DMS153 treated with DMSO at 0.1 percent for 48 hours (cell line): ENCODE measurements around the gene CGB7.
"Not testable (repeated sequence)": the region's sequence is repeated elsewhere in the genome, so short reads cannot be mapped to it uniquely, and the experiment has no call there.

ENCODE experiments used
- DNase-seq: peaks from one replicate; lab custom pipeline; 2025; ENCODE audit not compliant: unreplicated experiment; lab: John Stamatoyannopoulos, UW

CGB7 gene

DNA sequence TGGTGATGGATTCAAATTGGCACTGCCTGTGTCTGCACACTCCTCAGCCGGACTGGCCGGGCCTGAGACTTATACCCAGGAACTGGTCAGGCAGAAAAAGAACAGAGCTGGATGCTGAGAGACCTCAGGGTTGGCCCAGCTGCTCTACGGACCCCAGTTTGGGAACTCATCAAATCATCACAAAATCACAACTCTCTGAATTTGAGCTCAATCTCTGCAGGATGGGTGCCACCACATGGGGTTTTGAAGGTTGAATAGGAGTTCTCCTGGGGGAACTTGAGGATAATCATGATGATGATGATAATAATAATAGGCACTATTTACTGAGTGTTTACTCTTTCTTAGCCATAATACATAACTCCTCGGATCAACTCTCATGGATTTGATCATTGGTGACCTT, 14.9 kb downstream of the CGB7 start:
- not testable (repeated sequence) for DNase-seq

DNA sequence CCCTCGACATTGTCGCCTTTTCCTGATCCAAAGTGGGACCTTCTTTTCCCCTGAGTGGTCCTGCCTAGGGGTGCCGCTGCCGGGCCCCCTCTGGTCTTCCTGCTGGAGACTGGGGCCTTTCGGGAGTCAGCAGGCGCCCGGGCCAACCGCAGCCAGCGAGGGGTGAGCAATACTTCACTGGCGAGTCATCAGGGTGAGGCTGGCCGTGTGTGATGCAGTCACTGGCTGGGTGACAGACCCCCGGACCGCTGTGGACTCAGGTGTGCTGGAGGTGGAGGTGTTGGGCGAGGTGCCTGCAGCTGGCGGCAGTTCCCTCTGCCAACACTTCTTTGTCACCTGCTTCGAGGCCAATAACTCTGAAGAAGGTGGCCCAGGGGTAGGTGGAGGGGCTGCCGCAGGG, 15.4 kb downstream of the CGB7 start:
- DNase-seq: no peak

DNA sequence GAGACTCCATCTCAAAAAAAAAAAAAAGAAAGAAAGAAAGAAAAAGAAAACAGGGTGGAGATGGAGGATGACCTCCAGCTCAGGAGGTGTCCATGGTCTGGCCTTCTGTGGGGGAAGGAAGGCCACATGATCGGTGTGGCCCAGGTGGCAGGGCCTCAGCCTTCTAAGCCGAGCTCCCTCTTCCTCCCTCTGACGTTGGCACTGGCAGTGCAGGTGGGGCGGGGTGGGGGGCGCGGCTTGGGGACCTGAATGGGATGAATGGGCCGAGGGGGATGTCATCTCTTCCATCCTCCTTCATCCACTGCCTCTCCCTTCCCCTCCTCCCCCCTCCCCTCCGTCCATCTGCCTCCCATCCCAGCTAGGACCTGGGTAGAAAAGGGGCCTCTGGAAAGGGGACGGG, 17.8 kb downstream of the CGB7 start:
- DNase-seq: not testable (repeated sequence)

DNA sequence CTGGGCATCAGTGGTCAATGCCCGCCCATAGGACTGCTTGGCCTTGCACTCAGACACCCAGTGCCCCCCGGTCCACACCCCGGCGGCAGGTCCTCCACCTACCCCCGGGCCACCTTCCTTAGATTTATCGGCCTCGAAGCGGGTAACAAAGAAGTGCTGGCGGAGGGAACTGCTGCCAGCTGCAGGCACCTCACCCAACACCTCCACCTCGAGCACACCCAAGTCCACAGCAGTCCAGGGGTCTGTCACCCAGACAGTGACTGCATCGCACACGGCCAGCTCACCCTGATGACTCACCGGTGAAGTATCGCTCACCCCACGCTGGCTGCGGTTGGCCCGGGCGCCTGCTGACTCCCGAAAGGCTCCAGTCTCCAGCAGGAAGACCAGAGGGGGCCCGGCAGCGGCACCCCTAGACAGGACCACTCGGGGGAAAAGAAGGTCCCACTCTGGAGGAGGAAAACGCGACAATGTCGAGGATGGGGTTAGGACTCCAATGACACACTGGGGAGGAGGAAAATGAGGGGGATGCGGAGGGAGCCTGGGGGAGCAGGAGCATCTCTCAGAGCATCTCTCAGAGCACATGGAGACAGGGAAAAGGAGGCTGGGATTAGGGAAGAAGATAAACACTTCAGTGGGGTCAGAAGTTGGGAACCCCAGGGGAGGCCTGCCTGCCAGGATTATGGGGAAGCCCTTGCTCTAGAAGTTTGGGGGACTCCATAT, 18.8 kb downstream of the CGB7 start:
- not testable (repeated sequence) for DNase-seq

DNA sequence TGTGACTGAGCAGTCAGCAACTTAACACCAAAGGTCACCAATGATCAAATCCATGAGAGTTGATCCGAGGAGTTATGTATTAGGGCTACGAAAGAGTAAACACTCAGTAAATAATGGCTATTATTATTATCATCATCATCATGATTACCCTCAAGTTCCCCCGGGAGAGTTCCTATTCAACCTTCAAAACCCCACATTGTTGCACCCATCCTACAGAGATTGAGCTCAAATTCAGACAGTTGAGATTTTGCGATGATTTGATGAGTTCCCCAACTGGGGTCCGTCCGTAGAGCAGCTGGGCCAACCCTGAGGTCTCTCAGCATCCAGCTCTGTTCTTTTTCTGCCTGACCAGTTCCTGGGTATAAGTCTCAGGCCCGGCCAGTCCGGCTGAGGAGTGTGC, 19.4 kb downstream of the CGB7 start:
- DNase-seq: not testable (repeated sequence)

DNA sequence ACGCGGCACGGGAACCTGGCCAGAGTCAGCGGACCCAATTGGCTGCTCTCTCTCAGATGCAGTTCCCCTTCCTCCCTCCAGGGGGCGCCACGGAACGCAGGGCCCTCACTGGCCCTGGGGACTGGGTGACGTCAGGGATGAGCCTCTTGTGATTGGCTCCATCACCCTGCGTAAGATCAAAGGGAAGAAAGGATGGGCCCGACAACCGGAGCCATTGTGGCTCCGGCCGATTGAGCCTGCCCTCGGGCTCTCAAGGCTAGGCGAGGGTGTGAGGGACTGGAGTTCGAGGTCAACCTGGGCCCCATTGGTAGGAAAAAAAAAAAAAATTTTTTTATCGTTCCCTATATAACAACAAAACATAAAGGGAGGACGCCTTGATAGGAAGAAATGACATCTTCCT, 20.7 kb downstream of the CGB7 start, which contains the start of gene CGB1:
Gene CGB1, minus strand, starts transcription at position 81 of the 400 bp plus-strand sequence. CDS start 184 bp downstream, outside the sequence.
- DNase-seq: not testable (repeated sequence)

DNA sequence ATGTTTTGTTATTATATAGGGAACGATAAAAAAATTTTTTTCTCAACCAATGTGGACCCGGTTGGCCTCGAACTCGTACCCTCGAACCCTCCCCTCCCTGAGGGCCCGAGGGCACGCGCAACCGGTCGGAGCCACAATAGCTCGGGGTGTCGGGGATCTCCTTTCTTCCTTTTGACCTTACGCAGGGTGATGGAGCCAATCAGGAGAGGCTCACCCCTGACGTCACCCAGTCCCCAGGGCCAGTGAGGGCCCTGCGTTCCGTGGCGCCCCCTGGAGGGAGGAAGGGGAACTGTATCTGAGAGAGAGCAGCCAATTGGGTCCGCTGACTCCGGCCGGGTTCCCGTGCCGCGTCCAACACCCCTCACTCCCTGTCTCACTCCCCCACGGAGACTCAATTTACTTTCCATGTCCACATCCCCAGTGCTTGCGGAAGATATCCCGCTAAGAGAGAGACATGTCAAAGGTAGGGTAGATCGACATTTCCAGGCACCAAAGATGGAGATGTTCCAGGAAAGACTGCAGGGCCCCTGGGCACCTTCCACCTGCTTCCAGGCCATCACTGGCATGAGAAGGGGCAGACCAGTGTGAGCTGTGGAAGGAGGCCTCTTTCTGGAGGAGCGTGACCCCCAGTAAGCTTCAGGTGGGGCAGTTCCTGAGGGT, 25.8 kb downstream of the CGB7 start, which contains the start of gene CGB2:
Gene CGB2, plus strand, starts transcription at position 249 of the 660 bp plus-strand sequence. Its CDS starts 206 bp downstream, at position 455.
- not testable (repeated sequence) for DNase-seq

DNA sequence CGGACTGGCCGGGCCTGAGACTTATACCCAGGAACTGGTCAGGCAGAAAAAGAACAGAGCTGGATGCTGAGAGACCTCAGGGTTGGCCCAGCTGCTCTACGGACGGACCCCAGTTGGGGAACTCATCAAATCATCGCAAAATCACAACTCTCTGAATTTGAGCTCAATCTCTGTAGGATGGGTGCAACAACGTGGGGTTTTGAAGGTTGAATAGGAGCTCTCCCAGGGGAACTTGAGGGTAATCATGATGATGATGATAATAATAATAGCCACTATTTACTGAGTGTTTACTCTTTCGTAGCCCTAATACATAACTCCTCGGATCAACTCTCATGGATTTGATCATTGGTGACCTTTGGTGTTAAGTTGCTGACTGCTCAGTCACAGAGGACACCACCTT, 27.2 kb downstream of the CGB7 start:
- not testable (repeated sequence) for DNase-seq

DNA sequence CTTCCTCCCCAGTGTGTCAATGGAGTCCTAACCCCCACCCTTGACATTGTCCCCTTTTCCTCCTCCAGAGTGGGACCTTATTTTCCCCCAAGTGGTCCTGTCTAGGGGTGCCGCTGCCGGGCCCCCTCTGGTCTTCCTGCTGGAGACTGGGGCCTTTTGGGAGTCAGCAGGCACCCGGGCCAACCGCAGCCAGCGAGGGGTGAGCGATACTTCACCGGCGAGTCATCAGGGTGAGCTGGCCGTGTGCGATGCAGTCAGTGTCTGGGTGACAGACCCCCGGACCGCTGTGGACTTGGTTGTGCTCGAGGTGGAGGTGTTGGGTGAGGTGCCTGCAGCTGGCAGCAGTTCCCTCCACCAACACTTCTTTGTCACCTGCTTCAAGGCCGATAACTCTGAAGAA, 27.8 kb downstream of the CGB7 start:
- DNase-seq: not testable (repeated sequence)

DNA sequence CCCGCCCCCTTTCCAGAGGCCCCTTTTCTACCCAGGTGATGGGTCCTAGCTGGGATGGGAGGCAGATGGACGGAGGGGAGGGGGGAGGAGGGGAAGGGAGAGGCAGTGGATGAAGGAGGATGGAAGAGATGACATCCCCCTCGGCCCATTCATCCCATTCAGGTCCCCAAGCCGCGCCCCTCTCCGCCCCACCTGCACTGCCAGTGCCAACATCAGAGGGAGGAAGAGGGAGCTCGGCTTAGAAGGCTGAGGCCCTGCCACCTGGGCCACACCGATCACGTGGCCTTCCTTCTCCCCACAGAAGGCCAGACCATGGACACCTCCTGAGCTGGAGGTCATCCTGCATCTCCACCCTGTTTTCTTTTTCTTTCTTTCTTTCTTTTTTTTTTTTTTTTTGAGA, 28.9 kb downstream of the CGB7 start:
- DNase-seq: not testable (repeated sequence)

DNA sequence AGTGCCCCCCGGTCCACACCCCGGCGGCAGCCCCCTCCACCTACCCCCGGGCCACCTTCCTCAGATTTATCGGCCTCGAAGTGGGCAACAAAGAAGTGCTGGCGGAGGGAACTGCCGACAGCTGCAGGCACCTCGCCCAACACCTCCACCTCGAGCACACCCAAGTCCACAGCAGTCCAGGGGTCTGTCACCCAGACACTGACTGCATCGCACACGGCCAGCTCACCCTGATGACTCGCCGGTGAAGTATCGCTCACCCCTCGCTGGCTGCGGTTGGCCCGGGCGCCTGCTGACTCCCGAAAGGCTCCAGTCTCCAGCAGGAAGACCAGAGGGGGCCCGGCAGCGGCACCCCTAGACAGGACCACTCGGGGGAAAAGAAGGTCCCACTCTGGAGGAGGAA, 31.9 kb downstream of the CGB7 start:
- DNase-seq: not testable (repeated sequence)

DNA sequence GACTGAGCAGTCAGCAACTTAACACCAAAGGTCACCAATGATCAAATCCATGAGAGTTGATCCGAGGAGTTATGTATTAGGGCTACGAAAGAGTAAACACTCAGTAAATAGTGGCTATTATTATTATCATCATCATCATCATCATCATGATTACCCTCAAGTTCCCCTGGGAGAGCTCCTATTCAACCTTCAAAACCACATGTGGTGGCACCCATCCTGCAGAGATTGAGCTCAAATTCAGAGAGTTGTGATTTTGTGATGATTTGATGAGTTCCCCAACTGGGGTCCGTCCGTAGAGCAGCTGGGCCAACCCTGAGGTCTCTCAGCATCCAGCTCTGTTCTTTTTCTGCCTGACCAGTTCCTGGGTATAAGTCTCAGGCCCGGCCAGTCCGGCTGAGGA, 32.5 kb downstream of the CGB7 start:
- DNase-seq: not testable (repeated sequence)

DNA sequence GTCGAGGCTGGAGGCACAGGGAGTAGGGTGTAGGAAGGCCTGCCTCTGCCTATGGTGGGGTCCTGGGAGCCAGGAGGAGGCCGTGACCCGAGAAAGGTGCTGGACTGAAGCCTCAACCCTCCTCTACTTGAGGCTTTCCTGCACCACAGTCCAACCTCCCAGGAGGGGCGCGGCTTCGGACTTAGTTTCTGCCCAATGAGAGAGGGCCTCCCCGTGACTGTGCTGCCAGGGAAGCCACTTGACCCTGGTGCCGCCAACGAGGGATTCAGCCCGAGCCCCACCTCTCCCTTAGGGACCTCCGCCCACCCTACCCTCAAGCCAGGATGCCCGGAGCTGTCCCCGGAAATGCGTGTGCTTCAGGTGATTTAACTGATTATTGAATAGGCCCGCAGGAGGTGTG, 33.3 kb downstream of the CGB7 start, which contains the start of gene CGB3:
Gene CGB3, minus strand, starts transcription at position 101 of the 400 bp plus-strand sequence. CDS start 362 bp downstream, outside the sequence.
- DNase-seq: not testable (repeated sequence)

DNA sequence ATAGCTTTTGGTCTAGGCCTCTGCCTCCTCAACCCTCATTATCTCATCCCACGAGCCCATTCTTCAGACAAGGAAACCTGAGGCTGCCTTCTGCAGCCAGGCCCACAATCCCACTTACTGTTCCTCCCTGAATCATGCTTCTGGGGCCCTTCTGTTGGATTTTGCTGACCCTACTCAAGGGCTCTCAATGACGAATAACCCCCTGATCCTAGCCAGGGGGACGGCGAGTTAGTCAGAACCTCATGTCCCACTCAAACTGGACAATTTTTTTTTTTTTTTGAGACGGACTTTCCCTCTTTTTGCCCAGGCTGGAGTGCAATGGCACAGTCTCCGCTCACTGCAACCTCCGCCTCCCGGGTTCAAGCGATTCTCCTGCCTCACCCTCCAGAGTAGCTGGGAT, 35.4 kb downstream of the CGB7 start:
- DNase-seq: no peak

DNA sequence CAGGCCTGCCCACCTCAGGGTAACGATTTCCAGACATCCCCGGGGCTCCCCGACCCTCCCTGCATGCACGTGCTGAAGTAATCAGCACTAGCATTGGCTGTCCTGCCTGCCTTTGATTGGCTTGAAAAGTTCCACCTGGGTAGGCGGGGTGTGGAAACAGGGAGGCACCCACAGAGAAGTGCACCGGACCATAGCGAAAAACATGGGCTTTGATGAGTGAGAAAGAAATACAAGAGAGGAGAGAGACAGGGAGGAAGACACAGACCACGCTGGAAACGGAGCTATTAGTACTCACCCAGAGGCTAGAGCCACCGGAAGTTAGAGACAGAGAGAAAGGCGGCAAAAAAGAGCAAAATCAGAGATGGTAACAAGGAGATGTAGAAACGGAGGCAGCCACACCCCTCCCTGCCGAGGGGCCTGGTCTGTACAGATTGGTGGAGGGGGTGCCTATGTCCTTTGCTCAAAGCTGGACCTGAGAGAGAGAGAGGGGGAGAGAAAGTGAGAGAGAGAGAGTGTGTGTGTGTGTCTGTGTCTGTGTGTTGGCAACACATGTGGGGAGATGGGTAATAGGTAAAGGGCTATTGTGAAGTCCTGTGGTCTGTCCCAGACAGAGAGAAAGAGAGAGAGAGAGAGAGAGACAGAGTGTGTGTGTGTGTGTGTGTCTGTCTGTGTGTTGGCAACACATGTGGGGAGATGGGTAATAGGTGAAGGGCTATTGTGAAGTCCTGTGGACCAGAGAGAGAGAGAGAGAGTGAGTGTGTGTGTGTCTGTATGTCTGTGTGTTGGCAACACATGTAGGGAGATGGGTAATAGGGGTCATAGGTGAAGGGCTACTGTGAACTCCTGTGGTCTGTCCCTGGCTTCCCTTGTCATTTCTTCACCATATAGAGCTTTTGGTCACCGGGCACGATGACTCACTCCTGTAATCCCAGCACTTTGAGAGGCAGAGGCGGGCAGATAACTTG, 36.3 kb downstream of the CGB7 start:
- no peak for DNase-seq

DNA sequence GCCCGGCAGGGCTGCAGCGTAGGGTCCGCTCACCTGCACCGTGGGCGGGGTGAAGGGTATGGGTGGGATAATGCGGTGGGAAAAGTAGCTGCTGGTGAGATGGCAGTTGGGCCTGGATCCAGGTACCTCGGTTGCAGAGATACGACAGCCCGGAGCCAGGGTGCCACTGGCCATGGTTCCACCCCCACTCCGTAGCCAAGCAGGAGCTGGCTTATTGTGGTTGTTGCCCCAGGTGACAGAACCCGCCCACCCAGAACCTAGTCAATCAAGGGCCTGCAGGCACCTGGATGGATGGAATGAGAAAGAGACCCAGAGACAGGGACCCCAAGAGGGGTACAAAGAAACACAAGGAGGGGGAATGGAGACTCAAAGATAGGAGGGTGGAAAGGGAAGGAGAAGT, 37.2 kb downstream of the CGB7 start:
- DNase-seq: no peak

DNA sequence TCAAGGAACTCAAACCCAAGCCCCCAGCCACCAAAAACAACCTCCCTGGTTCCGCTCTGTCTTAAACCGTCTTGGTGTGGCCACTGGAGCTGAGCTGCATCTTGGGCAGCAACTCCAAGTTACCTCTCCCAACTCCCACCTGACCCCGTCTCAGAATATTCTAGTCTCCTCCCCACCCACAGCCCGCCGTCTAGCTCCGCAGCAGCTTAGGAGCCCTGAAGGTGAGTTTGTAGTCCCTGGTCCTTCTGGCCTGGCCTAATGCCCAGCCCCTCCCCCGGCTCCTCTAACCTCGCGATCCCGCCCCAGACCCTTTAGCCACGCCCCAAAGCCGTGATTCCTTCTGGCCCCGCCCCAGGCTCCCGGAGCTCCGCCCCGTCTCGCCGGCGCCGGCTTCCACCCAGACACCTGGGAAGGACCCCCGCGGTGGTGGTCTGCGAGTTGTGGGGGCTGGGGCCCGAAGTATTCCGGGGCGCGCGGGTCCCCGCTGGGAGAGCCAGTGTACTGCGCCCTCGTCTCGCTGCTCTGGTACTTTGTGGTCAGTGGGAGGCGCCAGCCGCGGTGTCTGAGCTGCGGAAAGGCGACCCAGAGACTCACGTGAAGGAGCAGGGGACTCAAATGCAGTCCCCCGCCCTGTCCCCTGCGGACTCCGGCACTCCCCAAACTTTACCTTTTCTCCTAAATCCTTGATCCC, 38.2 kb downstream of the CGB7 start:
- DNase-seq: peak; percentile 42

DNA sequence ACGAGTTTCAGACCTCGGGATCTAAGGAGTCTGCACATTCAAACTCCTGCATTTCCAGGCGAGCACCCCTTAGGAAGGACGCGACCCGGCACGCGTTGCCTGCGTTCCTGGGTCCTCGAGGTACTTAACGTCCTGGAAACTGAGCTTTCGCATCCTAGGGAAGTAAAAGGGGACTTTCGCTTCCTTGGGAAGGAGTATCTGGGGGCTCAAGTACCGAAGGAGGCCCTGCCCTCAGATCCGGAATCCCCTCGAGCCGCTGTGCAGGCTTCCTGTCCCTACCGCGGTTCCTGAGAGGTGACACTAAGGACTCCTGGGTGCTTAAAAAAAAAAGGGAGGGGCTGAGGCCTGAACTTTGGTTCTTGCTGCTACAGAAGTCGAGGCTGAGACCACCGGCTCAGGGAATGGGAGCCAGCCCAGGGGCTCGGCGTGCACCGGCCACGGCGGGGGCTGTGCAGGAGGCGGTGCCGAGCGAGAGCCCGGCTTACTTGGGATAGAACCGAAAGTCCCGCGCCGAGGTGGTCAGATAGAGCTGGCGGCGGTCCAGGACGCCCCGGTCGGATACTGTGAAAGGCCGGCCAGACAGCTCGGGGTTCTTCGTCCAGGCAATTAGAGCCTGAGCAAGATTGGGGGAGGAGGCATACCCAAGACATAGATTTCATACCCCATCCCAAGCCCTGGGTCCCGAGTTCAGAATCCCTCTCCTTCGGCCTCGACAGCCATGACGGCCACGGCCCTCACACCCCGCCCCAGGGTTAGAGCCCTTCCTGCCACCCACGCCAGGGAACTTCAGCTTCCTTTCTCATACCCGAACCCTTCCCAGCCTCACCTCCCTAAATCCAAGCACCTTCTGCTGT, 38.9 kb downstream of the CGB7 start:
- not testable (repeated sequence) for DNase-seq

DNA sequence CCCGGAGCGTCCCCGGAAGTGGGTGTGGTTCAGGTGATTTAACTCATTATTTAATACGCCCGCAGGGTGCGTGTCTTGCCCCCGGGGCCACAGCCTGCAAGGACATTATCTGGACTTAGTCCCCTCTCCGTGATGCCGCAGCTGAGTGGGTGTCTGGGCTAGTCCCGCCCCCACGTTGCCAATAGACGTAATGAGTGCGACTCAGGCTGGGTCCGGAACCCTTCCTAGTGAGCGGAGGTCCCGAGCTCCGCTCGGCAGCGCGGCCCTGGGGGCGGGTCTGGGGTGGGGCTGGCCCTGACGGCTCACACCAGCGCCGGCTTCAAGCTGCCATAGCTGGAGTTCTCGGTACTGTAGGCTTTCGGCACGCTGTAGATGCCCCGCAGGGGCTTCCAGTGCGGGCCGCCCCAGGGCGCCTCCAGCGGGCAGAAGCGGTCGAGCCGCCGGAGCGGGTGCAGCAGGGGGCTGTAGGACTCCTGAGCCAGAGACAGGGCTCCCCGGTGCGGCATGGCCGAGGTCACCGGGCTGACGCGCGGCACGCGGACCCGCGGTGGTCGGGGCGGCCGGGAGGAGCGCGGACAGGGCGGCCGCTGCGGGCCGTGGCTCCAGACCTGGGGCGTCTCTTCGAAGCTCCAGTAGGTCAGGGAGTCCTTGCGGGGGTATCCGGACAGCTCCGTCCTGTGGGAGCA, 39.7 kb downstream of the CGB7 start:
- no peak for DNase-seq
